K562 (cell line): ENCODE measurements around the gene IQCN. TPM values are rescaled to one million over a fixed set of nuclear protein-coding genes. Genes with fewer than 3 reads are reported as not detected.
A peak's percentile ranks its signal among the peaks of the same experiment; 100 is the strongest.

Source experiments
- ATAC-seq: fragments of 200-7000 bp; cut with Tn5 transposase; 3 replicates; pipeline ENCODE4 v1.9.1; 2020; ENCODE audit warnings: moderate library complexity
- BruUV-seq: library from RNA; stranded (reverse); fragments of 400-500 nt; replicated peaks from 2 replicates; lab custom pipeline; 2021; lab: Mats Ljungman, UMichigan
- CTCF ChIA-PET: fragments of 300-600 bp; formaldehyde crosslinking; extraction: SDS; loops from one replicate; lab custom pipeline; 2021; ENCODE audit warnings: low intra/inter-chr PET ratio; lab: Yijun Ruan, JAX
- POLR2A ChIA-PET: fragments of 300-600, 350-650 bp; sonication (Branson Sonifier 250); formaldehyde crosslinking; extraction: SDS; loops from one replicate; lab custom pipeline; 2021; ENCODE audit warnings: antibody characterized with exemption, inconsistent platforms; lab: Yijun Ruan, JAX
- DNase-seq, 4 experiments: peaks; one replicate each; pipeline versions ENCODE4 v3.0.0 to v3.0.0-alpha.2; 2011 to 2018; ENCODE audit warnings: low spot score in 3 of 4, mixed read lengths in 3 of 4; ENCODE audit errors: extremely low read depth in 1 of 4
- FAIRE-seq: peaks from 2 replicates; lab custom pipeline; 2011; peaks lifted over from hg19 to GRCh38; lab: Jason Lieb, UNC
- H2AFZ ChIP-seq: 2 replicates; pipeline ENCODE4 v1.6.0; 2011; ENCODE audit warnings: low read depth, low read length, control low read depth, inconsistent platforms
- H3K27ac ChIP-seq: fragments of 200-600 bp; 3 replicates; pipeline ENCODE4 v1.8.0; 2011; ENCODE audit warnings: low read depth, mild to moderate bottlenecking, control low read depth, inconsistent platforms, low read length, moderate library complexity, mixed read lengths; ENCODE audit errors: extremely low read depth
- H3K27me3 ChIP-seq, 2 experiments: fragments of 300-600 bp in 1 of 2; 2 replicates in 1 of 2; 3 replicates in 1 of 2; pipeline versions ENCODE4 v1.6.0 to v1.8.0; 2011; ENCODE audit warnings: inconsistent platforms in 2 of 2, low read length in 2 of 2, mild to moderate bottlenecking in 1 of 2, mixed read lengths in 1 of 2, moderate library complexity in 1 of 2; ENCODE audit not compliant: control insufficient read depth in 2 of 2, insufficient read depth in 2 of 2
- H3K36me3 ChIP-seq: fragments of 300-600 bp; 3 replicates; pipeline ENCODE4 v1.8.0; 2011; ENCODE audit warnings: mild to moderate bottlenecking, low read length, inconsistent platforms; ENCODE audit not compliant: control insufficient read depth, insufficient read depth
- H3K4me1 ChIP-seq, 2 experiments: fragments of 200-600 bp in 1 of 2; replicated peaks in 1 of 2; 2 replicates in 1 of 2; 3 replicates in 1 of 2; pipeline versions ENCODE4 v1.5.1 to v1.8.0; 2011; ENCODE audit warnings: inconsistent platforms in 2 of 2, low read length in 2 of 2, mild to moderate bottlenecking in 1 of 2, mixed read lengths in 1 of 2, moderate library complexity in 1 of 2; ENCODE audit not compliant: control insufficient read depth in 2 of 2, insufficient read depth in 2 of 2
- H3K4me2 ChIP-seq: 2 replicates; pipeline ENCODE4 v1.6.1; 2011; ENCODE audit warnings: low read length, control low read depth, inconsistent platforms, mixed read lengths; ENCODE audit not compliant: insufficient read depth
- H3K4me3 ChIP-seq: fragments of 200-600 bp; sonication (generic), shearing (Covaris generic); 2 replicates; pipeline ENCODE4 v1.5.1; 2016; ENCODE audit warnings: control low read depth, inconsistent platforms
- H3K79me2 ChIP-seq: fragments of 200-600 bp; 3 replicates; pipeline ENCODE4 v1.8.0; 2011; ENCODE audit warnings: low read length, inconsistent platforms; ENCODE audit not compliant: control insufficient read depth, insufficient read depth
- H3K9ac ChIP-seq, 2 experiments: 2 replicates each; pipeline versions ENCODE4 v1.6.0 to v1.6.1; 2011; ENCODE audit warnings: low read depth in 2 of 2, low read length in 2 of 2, control low read depth in 1 of 2, inconsistent platforms in 1 of 2, mild to moderate bottlenecking in 1 of 2, mixed read lengths in 1 of 2; ENCODE audit not compliant: insufficient read depth in 1 of 2
- H3K9me1 ChIP-seq: one replicate; pipeline ENCODE4 v1.6.0; 2011; ENCODE audit warnings: inconsistent platforms, mild to moderate bottlenecking, low read length, moderate library complexity; ENCODE audit not compliant: control insufficient read depth, insufficient read depth
- H3K9me3 ChIP-seq: replicated peaks from 2 replicates; pipeline ENCODE4 v1.5.1; 2011; ENCODE audit warnings: low read depth, low read length, inconsistent platforms; ENCODE audit not compliant: control insufficient read depth, insufficient read depth
- H4K20me1 ChIP-seq: replicated peaks from 2 replicates; pipeline ENCODE4 v1.6.1; 2011; ENCODE audit warnings: low read length, inconsistent platforms, mixed read lengths; ENCODE audit not compliant: control insufficient read depth, insufficient read depth
- BACH1 ChIP-seq: fragments of 200-800 bp; sonication (Bioruptor generic); IDR thresholded peaks from 2 replicates; pipeline ENCODE4 v1.6.1; 2016; ENCODE audit warnings: missing genetic modification characterization, missing compliant biosample characterization
- BRD9 ChIP-seq: fragments of 450-650 bp; IDR thresholded peaks from 2 replicates; pipeline ENCODE4 v1.6.1; 2018; ENCODE audit warnings: low read depth; ENCODE audit not compliant: partially characterized antibody
- BRF1 ChIP-seq: IDR thresholded peaks from 3 replicates; pipeline ENCODE4 v1.6.1; 2011; ENCODE audit warnings: borderline replicate concordance, mild to moderate bottlenecking; ENCODE audit not compliant: insufficient read length; ENCODE audit errors: extremely low read depth
- EHMT2 ChIP-seq: fragments of 450-650 bp; IDR thresholded peaks from 2 replicates; pipeline ENCODE4 v1.6.1; 2018; ENCODE audit warnings: antibody characterized with exemption
- ESRRA ChIP-seq: fragments of 450-650 bp; IDR thresholded peaks from 2 replicates; pipeline ENCODE4 v1.6.1; 2014; ENCODE audit warnings: low read depth, mild to moderate bottlenecking, moderate library complexity, borderline replicate concordance
- MCM2 ChIP-seq: fragments of 450-650 bp; IDR thresholded peaks from 2 replicates; pipeline ENCODE4 v1.6.1; 2017; ENCODE audit warnings: low read depth, mild to moderate bottlenecking
- NFE2 ChIP-seq: IDR thresholded peaks from 2 replicates; pipeline ENCODE4 v1.6.1; 2014; ENCODE audit warnings: antibody characterized with exemption, low read depth
- PRMT5 ChIP-seq: sonication (generic); formaldehyde crosslinking; IDR thresholded peaks from 2 replicates; pipeline ENCODE4 v1.5.0; 2020; ENCODE audit warnings: missing genetic modification reagents
- XRCC3 ChIP-seq: fragments of 450-650 bp; IDR thresholded peaks from 2 replicates; pipeline ENCODE4 v1.6.1; 2017; ENCODE audit warnings: mild to moderate bottlenecking, moderate library complexity
- ZBTB1 ChIP-seq: sonication (generic); formaldehyde crosslinking; IDR thresholded peaks from 2 replicates; pipeline ENCODE4 v1.8.1; 2023; ENCODE audit warnings: missing genetic modification reagents, low read depth, mild to moderate bottlenecking, borderline replicate concordance
- ZBTB7A ChIP-seq: IDR thresholded peaks from 2 replicates; pipeline ENCODE4 v1.6.1; 2011; ENCODE audit warnings: low read depth, mild to moderate bottlenecking, low read length, moderate library complexity, borderline replicate concordance; ENCODE audit not compliant: control insufficient read depth
- ZNF24 ChIP-seq: fragments of 450-650 bp; IDR thresholded peaks from 2 replicates; pipeline ENCODE4 v1.6.1; 2016
- ZNF780A ChIP-seq: fragments of 250-450 bp; sonication (Bioruptor Pico); IDR thresholded peaks from 2 replicates; pipeline ENCODE4 v1.5.0; 2021; ENCODE audit warnings: mild to moderate bottlenecking
- WGBS: fragments of 100-300 bp; shearing (Covaris generic); methylation state at CpG from one replicate; pipeline ENCODE4 v1.1.6; 2016; ENCODE audit warnings: low coverage, mixed read lengths; ENCODE audit not compliant: insufficient coverage; ENCODE audit errors: missing lambda C conversion rate; 5-methylcytosine and 5-hydroxymethylcytosine counted together
- in situ Hi-C: fragments of 300-500 bp; cut with MboI; formaldehyde crosslinking; loops from 4 replicates; pipeline ENCODE4 v1.15.0; 2018; ENCODE audit warnings: inconsistent platforms, mixed read lengths
- intact Hi-C: fragments of 100-400 bp; cut with micrococcal nuclease; formaldehyde crosslinking; loops from 2 replicates; pipeline ENCODE4 v1.14.2; 2022
- polyA plus RNA-seq, 8 experiments: library from polyadenylated mRNA; depleted of rRNA in 4 of 8; stranded (reverse) in 5 of 8; unstranded in 3 of 8; fragments of >200 nt; fragmentation: Nextera tagmentation in 2 of 8; fragmentation: Illumina TruSeq in 1 of 8; extraction: Ambion mirVana in 2 of 8; extraction: Trizol in 1 of 8; gene quantifications; 2 replicates each; pipeline versions ENCODE4 v1.2.1 to v1.2.3, GENCODE V29; 2011 to 2014; ENCODE audit warnings: inconsistent platforms in 1 of 8, missing spikeins in 1 of 8
- total RNA-seq, 7 experiments: library from RNA; depleted of rRNA in 6 of 7; stranded (reverse); fragments of >200 nt in 6 of 7; fragmentation: Illumina TruSeq in 2 of 7; extraction: Trizol in 2 of 7; gene quantifications; 2 replicates each; pipeline versions ENCODE4 v1.2.1 to v1.2.3, GENCODE V29; 2011 to 2021; ENCODE audit warnings: low replicate concordance in 1 of 7
- TF ChIP-seq, protein P1 (sequence below): fragments of 200-800 bp; sonication (Bioruptor generic); IDR thresholded peaks from 2 replicates; pipeline ENCODE4 v1.6.1; 2017; ENCODE audit warnings: missing genetic modification characterization, missing compliant biosample characterization
- TF ChIP-seq, protein P2 (sequence below): fragments of 250-450 bp; sonication (Bioruptor Pico); IDR thresholded peaks from 2 replicates; pipeline ENCODE4 v1.5.0; 2020; ENCODE audit warnings: mild to moderate bottlenecking, borderline replicate concordance
- TF ChIP-seq, protein P3 (sequence below): fragments of 250-450 bp; sonication (Bioruptor Pico); IDR thresholded peaks from 2 replicates; pipeline ENCODE4 v1.8.0; 2022; ENCODE audit warnings: moderate library complexity, mild to moderate bottlenecking, inconsistent platforms
- TF ChIP-seq, protein P4 (sequence below): fragments of 200-800 bp; sonication (Bioruptor generic); IDR thresholded peaks from 2 replicates; pipeline ENCODE4 v1.6.1; 2017; ENCODE audit warnings: missing genetic modification characterization, missing compliant biosample characterization

The IQCN gene
- total and polyA plus RNA-seq, 9 of the 15 experiments (the other 6 are each of a cell fraction or from before 2014, with no cell fraction given) = 0.01 to 0.07 (median 0.04) TPM; not detected in 3

DNA sequence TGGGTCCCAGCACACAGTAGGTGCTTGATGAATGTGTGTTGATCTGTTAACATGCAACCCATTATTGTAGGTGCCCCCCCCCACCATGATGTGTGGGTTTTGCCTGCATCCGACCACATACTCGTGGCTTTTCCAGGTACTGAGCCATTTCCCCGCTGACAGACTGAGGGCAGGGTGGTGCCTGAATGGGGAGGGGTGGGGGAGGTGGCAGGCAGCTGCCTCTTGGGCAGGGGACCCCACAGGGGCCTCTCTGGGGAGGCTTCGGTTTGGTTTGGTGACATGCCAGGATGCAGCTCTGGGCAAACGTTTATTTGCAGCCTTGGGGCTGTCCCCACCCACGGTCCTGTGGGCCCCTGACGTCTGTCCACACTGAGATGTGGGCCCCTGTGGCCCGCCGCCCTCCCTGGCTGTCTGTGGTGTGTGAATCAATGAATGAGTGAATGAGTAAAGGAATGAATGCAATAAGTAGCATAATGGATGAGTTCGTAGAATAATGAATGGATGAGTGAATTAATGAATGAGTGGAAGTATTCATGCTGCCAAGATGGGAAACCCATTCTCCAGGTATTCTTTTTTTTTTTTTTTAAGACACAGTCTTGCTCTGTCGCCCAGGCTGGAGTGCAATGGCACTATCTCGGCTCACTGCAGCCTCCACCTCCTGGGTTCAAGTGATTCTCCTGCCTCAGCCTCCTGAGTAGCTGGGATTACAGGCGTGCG is 16.2 kb upstream of the IQCN start:
- peak; percentile 37 for FAIRE-seq
- H2AFZ ChIP-seq = peak overlapping the region; percentile 72
- H3K9me1 ChIP-seq = no peaks in the 10 kb centered on the region
- H3K27me3 ChIP-seq = no peaks in the 10 kb centered on the region
- H3K4me1 ChIP-seq = peaks cover 31 to 69% of the 10 kb centered on the region in 2 experiments
- H3K79me2 ChIP-seq = peaks cover 19% of the 10 kb centered on the region; the same call in 2 of the 3 replicates
- H4K20me1 ChIP-seq = no peaks in the 10 kb centered on the region
- BruUV-seq = no TSS peak
- no peaks in the 10 kb centered on the region for H3K9me3 ChIP-seq
- in situ Hi-C loops (no loop called here), intact Hi-C loops (loop anchor here (1.0 kb wide), 1 partner anchor 28 kb away; no protein-coding TSS in a partner anchor)
- H3K9ac ChIP-seq = peak overlapping the region; percentile 83 to 98; a peak in 3 of 4 replicates
- ATAC-seq = no peak
- H3K4me3 ChIP-seq = no peak overlapping the region
- no peaks in the 10 kb centered on the region for H3K36me3 ChIP-seq
- peak overlapping the region; percentile 69 for H3K27ac ChIP-seq
- 40% methylated on average over 10 of the region's 14 CpGs for WGBS
- POLR2A ChIA-PET = interaction anchor here (0.6 to 1.4 kb wide), 4 partner anchors 9 to 103 kb away, joined by 3 to 8 read pairs (median 4); partner anchors contain the start of genes GDF15 and JUND
- DNase-seq = peak in 3 of 4 experiments; percentile 9 to 70 (median 37)
- peak overlapping the region; percentile 26; the same call in 1 of the 2 replicates for H3K4me2 ChIP-seq
- CTCF ChIA-PET = no interaction called here
- TF ChIP-seq, protein P1, sequence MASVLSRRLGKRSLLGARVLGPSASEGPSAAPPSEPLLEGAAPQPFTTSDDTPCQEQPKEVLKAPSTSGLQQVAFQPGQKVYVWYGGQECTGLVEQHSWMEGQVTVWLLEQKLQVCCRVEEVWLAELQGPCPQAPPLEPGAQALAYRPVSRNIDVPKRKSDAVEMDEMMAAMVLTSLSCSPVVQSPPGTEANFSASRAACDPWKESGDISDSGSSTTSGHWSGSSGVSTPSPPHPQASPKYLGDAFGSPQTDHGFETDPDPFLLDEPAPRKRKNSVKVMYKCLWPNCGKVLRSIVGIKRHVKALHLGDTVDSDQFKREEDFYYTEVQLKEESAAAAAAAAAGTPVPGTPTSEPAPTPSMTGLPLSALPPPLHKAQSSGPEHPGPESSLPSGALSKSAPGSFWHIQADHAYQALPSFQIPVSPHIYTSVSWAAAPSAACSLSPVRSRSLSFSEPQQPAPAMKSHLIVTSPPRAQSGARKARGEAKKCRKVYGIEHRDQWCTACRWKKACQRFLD (CRISPR knock-in tag) = no peak
- TF ChIP-seq BRD9 = no peak
- TF ChIP-seq ZBTB1 (CRISPR knock-in tag) = no peak
- TF ChIP-seq, protein P2, sequence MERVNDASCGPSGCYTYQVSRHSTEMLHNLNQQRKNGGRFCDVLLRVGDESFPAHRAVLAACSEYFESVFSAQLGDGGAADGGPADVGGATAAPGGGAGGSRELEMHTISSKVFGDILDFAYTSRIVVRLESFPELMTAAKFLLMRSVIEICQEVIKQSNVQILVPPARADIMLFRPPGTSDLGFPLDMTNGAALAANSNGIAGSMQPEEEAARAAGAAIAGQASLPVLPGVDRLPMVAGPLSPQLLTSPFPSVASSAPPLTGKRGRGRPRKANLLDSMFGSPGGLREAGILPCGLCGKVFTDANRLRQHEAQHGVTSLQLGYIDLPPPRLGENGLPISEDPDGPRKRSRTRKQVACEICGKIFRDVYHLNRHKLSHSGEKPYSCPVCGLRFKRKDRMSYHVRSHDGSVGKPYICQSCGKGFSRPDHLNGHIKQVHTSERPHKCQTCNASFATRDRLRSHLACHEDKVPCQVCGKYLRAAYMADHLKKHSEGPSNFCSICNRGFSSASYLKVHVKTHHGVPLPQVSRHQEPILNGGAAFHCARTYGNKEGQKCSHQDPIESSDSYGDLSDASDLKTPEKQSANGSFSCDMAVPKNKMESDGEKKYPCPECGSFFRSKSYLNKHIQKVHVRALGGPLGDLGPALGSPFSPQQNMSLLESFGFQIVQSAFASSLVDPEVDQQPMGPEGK (CRISPR knock-in tag) = no peak
- TF ChIP-seq, protein P3, sequence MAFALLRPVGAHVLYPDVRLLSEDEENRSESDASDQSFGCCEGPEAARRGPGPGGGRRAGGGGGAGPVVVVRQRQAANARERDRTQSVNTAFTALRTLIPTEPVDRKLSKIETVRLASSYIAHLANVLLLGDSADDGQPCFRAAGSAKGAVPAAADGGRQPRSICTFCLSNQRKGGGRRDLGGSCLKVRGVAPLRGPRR (CRISPR knock-in tag) = no peak
- TF ChIP-seq MCM2 = no peak
- no peak for TF ChIP-seq XRCC3
- TF ChIP-seq BACH1 = 0 out of 2 replicates have a peak, but pooled peaks have one; percentile 21
- TF ChIP-seq EHMT2 = no peak
- TF ChIP-seq PRMT5 = no peak
- no peak for TF ChIP-seq BRF1
- TF ChIP-seq ESRRA = no peak
- peak; percentile 94 for TF ChIP-seq ZNF24
- 0 out of 2 replicates have a peak, but pooled peaks have one; percentile 8 for TF ChIP-seq NFE2
- TF ChIP-seq ZNF780A (CRISPR knock-in tag) = no peak
- TF ChIP-seq ZBTB7A = no peak
- TF ChIP-seq, protein P4, sequence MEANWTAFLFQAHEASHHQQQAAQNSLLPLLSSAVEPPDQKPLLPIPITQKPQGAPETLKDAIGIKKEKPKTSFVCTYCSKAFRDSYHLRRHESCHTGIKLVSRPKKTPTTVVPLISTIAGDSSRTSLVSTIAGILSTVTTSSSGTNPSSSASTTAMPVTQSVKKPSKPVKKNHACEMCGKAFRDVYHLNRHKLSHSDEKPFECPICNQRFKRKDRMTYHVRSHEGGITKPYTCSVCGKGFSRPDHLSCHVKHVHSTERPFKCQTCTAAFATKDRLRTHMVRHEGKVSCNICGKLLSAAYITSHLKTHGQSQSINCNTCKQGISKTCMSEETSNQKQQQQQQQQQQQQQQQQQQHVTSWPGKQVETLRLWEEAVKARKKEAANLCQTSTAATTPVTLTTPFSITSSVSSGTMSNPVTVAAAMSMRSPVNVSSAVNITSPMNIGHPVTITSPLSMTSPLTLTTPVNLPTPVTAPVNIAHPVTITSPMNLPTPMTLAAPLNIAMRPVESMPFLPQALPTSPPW (CRISPR knock-in tag) = peak; percentile 52; the same call in 1 of the 2 replicates
